ENCODE results near the gene CMIP.

GRCh38 chr16:81624403-81624759 lies 179.8 kb downstream of the CMIP start:
- TF ChIP-seq CTCF (conservative IDR thresholded peaks at IDR 0.05; ENCODE audit: low read depth, low read length) (no peak), EZH2 (IDR thresholded peaks at IDR 0.05; ENCODE audit: low read length, unreplicated experiment) (no peak), EZH2phosphoT487 (IDR thresholded peaks at IDR 0.05; ENCODE audit: borderline replicate concordance, low read length) (no peak)
